Heart right ventricle (tissue), 16 donors: Measurements from ENCODE around the gene TWIST2. TPM values are rescaled to one million over a fixed set of nuclear protein-coding genes. Genes with fewer than 3 reads are reported as not detected.

ENCODE experiments used
- ATAC-seq, 8 donors: fragments of 200-7000 bp; cut with Tn5 transposase; one replicate each; pipeline ENCODE4 v1.9.1; 2020; ENCODE audit warnings: mild to moderate bottlenecking in 8 of 8, moderate library complexity in 8 of 8, moderate number of reproducible peaks in 1 of 8
- DNase-seq, 2 donors: peaks; one replicate each; pipeline ENCODE4 v3.0.0-alpha.2; 2020
- H3K27ac ChIP-seq, 10 donors: fragments of 200-600 bp; sonication (generic) in 2 of 10; one replicate each; pipeline versions ENCODE4 v1.5.0 to v1.8.0; 2020 to 2022; ENCODE audit warnings: mild to moderate bottlenecking in 3 of 10
- H3K27me3 ChIP-seq, 7 donors: fragments of 200-600 bp; one replicate each; pipeline ENCODE4 v1.8.0; 2021 to 2022; ENCODE audit warnings: mild to moderate bottlenecking in 2 of 7
- H3K36me3 ChIP-seq, 9 donors: fragments of 200-600 bp; sonication (generic) in 1 of 9; one replicate each; pipeline versions ENCODE4 v1.5.0 to v1.8.0; 2020 to 2022; ENCODE audit warnings: mild to moderate bottlenecking in 2 of 9
- H3K4me1 ChIP-seq, 9 donors: fragments of 200-600 bp; sonication (generic) in 1 of 9; one replicate each; pipeline versions ENCODE4 v1.5.0 to v1.8.0; 2020 to 2022; ENCODE audit warnings: mild to moderate bottlenecking in 4 of 9
- H3K4me3 ChIP-seq, 10 donors: fragments of 200-600 bp; sonication (generic) in 2 of 10; one replicate each; pipeline versions ENCODE4 v1.5.0 to v1.8.0; 2020 to 2022; ENCODE audit warnings: mild to moderate bottlenecking in 7 of 10, moderate library complexity in 2 of 10
- H3K9me3 ChIP-seq, 11 donors: fragments of 200-600 bp in 10 of 11; sonication (generic) in 2 of 11; one replicate each; pipeline versions ENCODE4 v1.5.0 to v1.8.0; 2013 to 2022; ENCODE audit warnings: mild to moderate bottlenecking in 2 of 11, control low read depth in 1 of 11, moderate library complexity in 1 of 11
- CTCF ChIP-seq, 9 donors: fragments of 200-600 bp; sonication (generic) in 2 of 9; IDR thresholded peaks; one replicate each; pipeline versions ENCODE4 v1.5.0 to v1.8.0; 2021 to 2022; ENCODE audit warnings: antibody characterized with exemption in 9 of 9, mild to moderate bottlenecking in 5 of 9, moderate library complexity in 1 of 9
- WGBS, 2 donors: extraction: QIAGEN DNeasy Blood & Tissue Kit; methylation state at CpG; one replicate each; pipeline ENCODE4 v1.1.7; 2013; ENCODE audit warnings: inconsistent platforms in 1 of 2; 5-methylcytosine and 5-hydroxymethylcytosine counted together
- intact Hi-C, 10 donors: fragments of 100-400 bp; cut with DNase I; formaldehyde crosslinking; loops; one replicate each; pipeline versions ENCODE4 v1.11.1 to v1.14.2; 2022
- polyA plus RNA-seq, 2 donors: library from polyadenylated mRNA; stranded (reverse); fragments of 200-250 nt; gene quantifications; one replicate each; pipeline ENCODE4 v1.2.3, GENCODE V29; 2013
- total RNA-seq, 10 donors: library from RNA; stranded (reverse); fragmentation: NEBNext Ultra II Directional in 3 of 10; extraction: Animal tissue kit (Norgen Biotek cat#: 25700) in 3 of 10; gene quantifications; one replicate each; pipeline versions ENCODE4 v1.2.1 to v1.2.4, GENCODE V29; 2021 to 2023
- donor health status: Arrhythmogenic right ventricular cardiomyopathy.
- donor health status: ischemic (EF 13 %, LVEDD 7.1; RV severe dilation, severe dysfunction).
- donor health status: healthy with polysubstance abuse.
- donor health status: DM: no; HTN: yes; CAD: no.
- donor health status: DM: no; HTN: no; CAD: no.
- donor health status: ischemic (EF 25% LVEDD 6.9; RV normal size, moderate dysfunction).
- donor health status: ischemic (EF 25% LVEDD 5.7; RV mildly dilated, moderate dysfunction).
- donor health status: healthy.
- donor health status: DM: yes; HTN: yes; CAD: no.
- donor health status: Ischemic cardiomyopathy.
- donor health status: ischemic (EF 35%, LVEDD 5.7; RV mildly dilated, moderate dysfunction).
- donor health status: nonischemic (EF 11% LVEDD 7.7; RV severe dilation, severe dysfunction).
- donor health status: DM: yes; HTN: yes; CAD: no.
- donor health status: PGD.
- donor health status: ischemic (EF 29% LVEDD 5.4; RV normal size, mild dysfunction).
- donor health status: nonischemic (EF 23%, LVEDD 6.1; RV moderate dilation, normal function).

The TWIST2 gene
- total and polyA plus RNA-seq, 12 donors: 0.19 to 3.5 (median 1.1) TPM

- H3K27me3 ChIP-seq: peaks cover 0 to 37% (median 6%) of the 10 kb centered on the region in 7 donors
- no peak for TF ChIP-seq CTCF (IDR thresholded peaks at IDR 0.05)
- H3K4me3 ChIP-seq: no peak overlapping the region
- DNase-seq: no peak
- H3K36me3 ChIP-seq: no peaks in the 10 kb centered on the region
- no peaks in the 10 kb centered on the region for H3K4me1 ChIP-seq
- H3K9me3 ChIP-seq: peaks cover 0 to 12% (median 0%) of the 10 kb centered on the region in 11 donors
- intact Hi-C loops: no loop called here
- H3K27ac ChIP-seq: no peak overlapping the region
- no peak for ATAC-seq
- 91 to 96% methylated on average over 10 of the region's 10 CpGs for WGBS, 2 donors
Observed at GRCh38 chr2:238910751-238911351, 63.0 kb downstream of the TWIST2 start.

- Histone ChIP-seq H3K9me3 (peaks cover 0 to 14% (median 0%) of the 10 kb centered on the region in 11 donors), H3K36me3 (no peaks in the 10 kb centered on the region)
- DNase-seq: no peak
Observed at GRCh38 chr2:238911376-238912227, 63.7 kb downstream of the TWIST2 start.

GRCh38 chr2:238912228-238912915 is 64.5 kb downstream of the TWIST2 start:
- Histone ChIP-seq H3K4me1 (no peaks in the 10 kb centered on the region), H3K9me3 (peaks cover 0 to 14% (median 0%) of the 10 kb centered on the region in 11 donors), H3K27ac (no peak overlapping the region), H3K27me3 (peaks cover 0 to 35% (median 6%) of the 10 kb centered on the region in 7 donors), H3K36me3 (no peaks in the 10 kb centered on the region), H3K4me3 (no peak overlapping the region)
- TF ChIP-seq CTCF (IDR thresholded peaks at IDR 0.05): no peak
- DNase-seq: no peak
- ATAC-seq: no peak
- WGBS, 2 donors: 76% methylated on average over 26 of the region's 26 CpGs
- intact Hi-C loops: no loop called here

More at GRCh38 chr2:238911376-238912227, 63.7 kb downstream of the TWIST2 start:
- no peak overlapping the region for H3K4me3 ChIP-seq
- 81 to 89% methylated on average over 20 to 21 of the region's 21 CpGs for WGBS, 2 donors
- no peak overlapping the region for H3K27ac ChIP-seq
- intact Hi-C loops: no loop called here
- H3K4me1 ChIP-seq: no peaks in the 10 kb centered on the region
- TF ChIP-seq CTCF (IDR thresholded peaks at IDR 0.05): no peak
- H3K27me3 ChIP-seq: peaks cover 0 to 41% (median 6%) of the 10 kb centered on the region in 7 donors
- no peak for ATAC-seq
